ENCODE measurements around the gene TRIM52.

TRIM52 gene

DNA sequence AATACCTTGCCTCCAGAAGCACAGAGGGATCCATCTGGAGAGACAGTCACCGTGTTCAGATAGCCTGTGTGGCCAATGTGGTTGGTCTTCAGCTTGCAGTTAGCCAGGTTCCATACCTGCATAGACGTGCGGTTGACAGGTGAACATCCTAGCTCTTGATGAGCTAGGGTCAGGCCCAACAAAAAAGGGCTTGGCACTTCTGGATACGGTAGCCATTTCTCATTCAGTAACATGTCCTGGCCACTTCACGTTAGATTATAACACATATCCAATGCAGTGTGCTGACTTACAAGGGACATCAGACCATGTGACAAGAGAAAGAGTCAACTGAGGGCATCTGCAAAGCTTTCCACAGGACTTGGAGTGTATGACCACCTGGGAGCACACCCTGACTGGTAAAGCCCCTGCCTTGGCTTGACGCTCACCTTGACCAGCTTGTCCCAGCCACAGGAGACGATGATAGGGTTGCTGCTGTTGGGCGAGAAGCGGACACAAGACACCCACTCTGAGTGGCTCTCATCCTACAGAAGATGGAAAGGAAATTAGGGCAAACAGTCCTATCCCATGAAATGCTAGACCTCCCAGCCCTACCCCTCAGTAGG, 21.8 kb downstream of the TRIM52 start:
- CTCF ChIA-PET, result interaction anchor here (0.7 kb wide), 1 partner anchor 10 kb away, joined by 3 read pairs; no protein-coding TSS in a partner anchor
- POLR2A ChIA-PET, result interaction anchor here (0.7 to 1.4 kb wide), 3 partner anchors 10 to 16 kb away, joined by 3 to 6 read pairs (median 3); partner anchors contain the start of gene TRIM41
- no peak for DNase-seq (ENCODE audit: extremely low spot score)
- TF ChIP-seq ELF4 (IDR thresholded peaks at IDR 0.05), result no peak
- no peak for TF ChIP-seq SUZ12 (IDR thresholded peaks at IDR 0.05)
- no peak for TF ChIP-seq FOXM1 (IDR thresholded peaks at IDR 0.05; ENCODE audit: borderline replicate concordance)
- TF ChIP-seq BHLHE40 (IDR thresholded peaks at IDR 0.05; ENCODE audit: borderline replicate concordance), result no peak
- no peak for TF ChIP-seq FOXA1 (IDR thresholded peaks at IDR 0.05)
- no peak for TF ChIP-seq NFRKB (IDR thresholded peaks at IDR 0.05)
- no peak for TF ChIP-seq TARDBP (IDR thresholded peaks at IDR 0.05)
- no peak for TF ChIP-seq SP1 (IDR thresholded peaks at IDR 0.05)

DNA sequence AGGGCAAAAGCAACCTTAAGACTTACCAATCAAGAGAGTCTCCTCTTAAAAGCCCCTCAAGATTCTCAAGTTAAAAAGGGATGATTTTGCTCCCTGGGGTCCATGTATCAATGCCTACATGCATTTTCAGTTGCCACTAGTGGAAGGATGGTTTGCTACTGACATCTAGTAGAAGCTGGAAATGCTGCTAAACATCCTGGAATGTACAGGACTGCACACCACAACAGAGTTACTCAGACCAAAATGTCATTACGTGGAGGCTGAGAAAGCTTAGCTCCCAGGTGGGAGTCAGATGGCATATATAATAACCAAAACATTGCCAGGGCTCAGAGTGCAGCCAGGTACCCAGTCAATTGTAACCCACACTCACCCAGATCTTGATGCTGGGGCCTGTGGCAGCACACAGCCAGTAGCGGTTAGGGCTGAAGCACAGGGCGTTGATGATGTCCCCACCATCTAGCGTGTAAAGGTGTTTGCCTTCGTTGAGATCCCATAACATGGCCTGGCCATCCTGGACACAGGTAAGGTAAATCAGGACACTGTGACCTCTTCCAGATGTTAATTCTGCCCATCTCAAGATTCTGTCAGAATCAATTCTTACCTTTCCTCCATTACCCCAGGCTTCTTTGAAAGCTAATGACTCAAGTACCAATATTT, 23.1 kb downstream of the TRIM52 start:
- CTCF ChIA-PET, result no interaction called here
- no peak for TF ChIP-seq ZNF384 (IDR thresholded peaks at IDR 0.05)
- no peak for TF ChIP-seq HDGF (IDR thresholded peaks at IDR 0.05; ENCODE audit: borderline replicate concordance)
- no peak for TF ChIP-seq FOXA1 (IDR thresholded peaks at IDR 0.05)
- no peak for TF ChIP-seq TARDBP (IDR thresholded peaks at IDR 0.05)
- TF ChIP-seq BHLHE40 (IDR thresholded peaks at IDR 0.05; ENCODE audit: borderline replicate concordance), result no peak
- TF ChIP-seq ELF4 (IDR thresholded peaks at IDR 0.05), result no peak
- no peak for TF ChIP-seq CTBP1 (IDR thresholded peaks at IDR 0.05; ENCODE audit: borderline replicate concordance)
- TF ChIP-seq SP1 (IDR thresholded peaks at IDR 0.05), result no peak
- TF ChIP-seq NFRKB (IDR thresholded peaks at IDR 0.05), result no peak
- TF ChIP-seq L3MBTL2 (conservative IDR thresholded peaks at IDR 0.05), result no peak

DNA sequence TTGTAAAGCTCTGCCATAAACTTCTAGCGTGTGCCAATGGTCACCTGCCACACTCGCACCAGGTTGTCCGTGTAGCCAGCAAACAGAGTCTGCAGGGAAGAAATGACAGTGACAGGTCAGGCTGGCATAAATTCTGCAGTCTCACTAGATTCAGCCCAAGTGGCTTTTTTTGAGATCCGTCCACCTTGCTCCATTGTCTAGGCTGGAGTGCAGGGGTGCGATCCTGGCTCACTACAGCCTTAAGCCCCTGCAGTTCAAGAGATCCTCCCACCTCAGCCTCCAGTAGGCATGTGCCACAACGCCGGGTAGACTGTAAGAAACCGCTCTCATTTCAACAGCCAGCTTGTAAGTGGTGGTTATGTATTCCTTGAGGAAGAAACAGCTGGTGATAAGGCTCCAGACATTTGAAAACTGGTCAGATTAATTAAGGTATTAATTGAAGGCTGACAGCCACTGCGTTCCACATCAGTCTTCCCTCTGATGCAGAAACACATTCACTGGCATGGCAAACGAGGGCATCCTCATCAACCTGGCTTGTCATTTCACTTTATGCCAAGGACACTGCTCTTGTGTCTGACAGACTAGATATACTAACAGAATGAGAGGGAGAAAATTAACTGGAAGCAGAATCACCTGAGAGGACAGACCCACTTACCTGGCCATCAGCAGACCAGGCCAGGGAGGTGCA, 23.8 kb downstream of the TRIM52 start:
- ChIA-PET CTCF (no interaction called here), POLR2A (interaction anchor here (1.0 to 3.1 kb wide), 4 partner anchors 8 to 24 kb away, joined by 3 to 26 read pairs (median 5); partner anchors contain the start of genes RACK1, TRIM41 and TRIM52)

More for the DNA sequence above, 23.1 kb downstream of the TRIM52 start:
- no peak for DNase-seq (ENCODE audit: extremely low spot score)
- POLR2A ChIA-PET, result interaction anchor here (1.0 to 1.8 kb wide), 3 partner anchors 14 to 23 kb away, joined by 3 to 5 read pairs (median 5); partner anchors contain the start of genes TRIM41 and TRIM52

DNA sequence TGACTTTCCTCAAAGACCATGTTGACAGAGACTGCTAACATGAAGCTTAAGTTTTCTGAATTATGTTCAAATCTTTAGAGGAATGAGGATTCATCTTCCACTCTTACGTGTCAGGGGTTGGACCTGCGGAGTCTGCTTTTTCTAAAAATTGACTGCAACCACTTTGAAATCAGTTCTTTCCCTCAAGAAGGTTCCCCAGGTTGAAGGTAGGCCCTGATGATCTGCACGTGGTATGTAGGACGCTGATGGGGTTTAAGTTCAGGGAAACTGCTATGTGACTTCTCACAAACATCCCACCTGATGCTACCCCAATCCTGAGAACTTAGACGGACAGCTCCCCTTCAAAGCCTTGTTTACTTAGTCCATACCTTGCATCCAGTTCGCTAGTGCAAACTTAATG, 24.5 kb downstream of the TRIM52 start:
- ChIA-PET CTCF (no interaction called here), POLR2A (interaction anchor here (1.5 to 3.1 kb wide), 3 partner anchors 8 to 25 kb away, joined by 5 to 26 read pairs (median 5); partner anchors contain the start of genes RACK1 and TRIM52)
- DNase-seq (ENCODE audit: extremely low spot score), result no peak
- TF ChIP-seq FOXA1 (IDR thresholded peaks at IDR 0.05) (no peak), FOXM1 (IDR thresholded peaks at IDR 0.05; ENCODE audit: borderline replicate concordance) (no peak), SUZ12 (IDR thresholded peaks at IDR 0.05) (no peak), CTBP1 (IDR thresholded peaks at IDR 0.05; ENCODE audit: borderline replicate concordance) (no peak), HDGF (IDR thresholded peaks at IDR 0.05; ENCODE audit: borderline replicate concordance) (no peak), LEF1 (IDR thresholded peaks at IDR 0.05; ENCODE audit: borderline replicate concordance) (no peak), L3MBTL2 (conservative IDR thresholded peaks at IDR 0.05) (no peak), TARDBP (IDR thresholded peaks at IDR 0.05) (no peak), ZNF384 (IDR thresholded peaks at IDR 0.05) (no peak), NFRKB (IDR thresholded peaks at IDR 0.05) (no peak)
- TF ChIP-seq, protein P1, sequence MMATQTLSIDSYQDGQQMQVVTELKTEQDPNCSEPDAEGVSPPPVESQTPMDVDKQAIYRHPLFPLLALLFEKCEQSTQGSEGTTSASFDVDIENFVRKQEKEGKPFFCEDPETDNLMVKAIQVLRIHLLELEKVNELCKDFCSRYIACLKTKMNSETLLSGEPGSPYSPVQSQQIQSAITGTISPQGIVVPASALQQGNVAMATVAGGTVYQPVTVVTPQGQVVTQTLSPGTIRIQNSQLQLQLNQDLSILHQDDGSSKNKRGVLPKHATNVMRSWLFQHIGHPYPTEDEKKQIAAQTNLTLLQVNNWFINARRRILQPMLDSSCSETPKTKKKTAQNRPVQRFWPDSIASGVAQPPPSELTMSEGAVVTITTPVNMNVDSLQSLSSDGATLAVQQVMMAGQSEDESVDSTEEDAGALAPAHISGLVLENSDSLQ (IDR thresholded peaks at IDR 0.05), result no peak

More for the DNA sequence above, 23.8 kb downstream of the TRIM52 start:
- DNase-seq (ENCODE audit: extremely low spot score), result no peak
- TF ChIP-seq SP1 (IDR thresholded peaks at IDR 0.05) (no peak), LEF1 (IDR thresholded peaks at IDR 0.05; ENCODE audit: borderline replicate concordance) (no peak), FOXK2 (IDR thresholded peaks at IDR 0.05) (no peak), HDGF (IDR thresholded peaks at IDR 0.05; ENCODE audit: borderline replicate concordance) (no peak), L3MBTL2 (conservative IDR thresholded peaks at IDR 0.05) (no peak), CTBP1 (IDR thresholded peaks at IDR 0.05; ENCODE audit: borderline replicate concordance) (no peak), FOXA1 (IDR thresholded peaks at IDR 0.05) (no peak), BHLHE40 (IDR thresholded peaks at IDR 0.05; ENCODE audit: borderline replicate concordance) (no peak), ELF4 (IDR thresholded peaks at IDR 0.05) (no peak), ZNF384 (IDR thresholded peaks at IDR 0.05) (no peak), TARDBP (IDR thresholded peaks at IDR 0.05) (no peak)

DNA sequence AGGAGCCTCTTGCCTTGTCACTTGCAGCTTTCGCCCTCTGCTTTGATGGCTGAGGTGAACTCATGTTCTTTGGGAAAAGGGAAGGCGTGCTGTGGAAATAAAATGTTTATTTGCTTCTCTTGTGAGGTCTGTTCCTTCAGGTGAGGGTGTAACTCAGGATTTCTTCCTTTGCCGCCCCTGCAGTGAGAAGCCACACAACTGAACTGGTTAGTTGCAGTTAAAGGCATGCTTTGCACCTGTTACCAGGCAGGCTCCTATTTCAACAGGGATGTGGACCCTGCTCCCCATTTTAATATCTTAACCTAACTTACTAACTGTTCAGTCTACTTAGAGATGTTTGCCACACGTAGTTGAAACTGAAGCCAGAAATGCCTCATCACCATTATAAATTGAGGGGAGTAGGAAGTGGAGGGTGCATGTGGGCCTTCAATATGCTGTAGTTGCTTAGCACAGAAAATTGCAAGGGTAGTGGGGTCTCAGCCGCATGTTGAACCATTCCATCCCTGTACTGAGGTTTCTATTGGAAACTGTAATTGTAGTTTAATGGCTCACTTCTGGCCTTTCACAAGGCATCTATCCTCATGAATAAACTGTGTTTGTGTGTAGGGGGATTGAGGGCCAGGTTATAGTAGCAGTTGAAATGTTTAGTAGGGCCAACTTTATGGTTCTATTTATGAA, 25.1 kb downstream of the TRIM52 start:
- ChIA-PET CTCF (interaction anchor here (1.6 kb wide), 1 partner anchor 9 kb away, joined by 4 read pairs; no protein-coding TSS in a partner anchor), POLR2A (interaction anchor here (1.1 to 3.1 kb wide), 9 partner anchors 9 to 46 kb away, joined by 4 to 26 read pairs (median 7); partner anchors contain the start of genes RACK1, TRIM41 and TRIM52)
- TF ChIP-seq FOXM1 (IDR thresholded peaks at IDR 0.05; ENCODE audit: borderline replicate concordance) (no peak), FOXA1 (IDR thresholded peaks at IDR 0.05) (no peak), BHLHE40 (IDR thresholded peaks at IDR 0.05; ENCODE audit: borderline replicate concordance) (no peak), SP1 (IDR thresholded peaks at IDR 0.05) (no peak), TARDBP (IDR thresholded peaks at IDR 0.05) (no peak), ELF4 (IDR thresholded peaks at IDR 0.05) (no peak; the same call in 1 of the 2 replicates), LEF1 (IDR thresholded peaks at IDR 0.05; ENCODE audit: borderline replicate concordance) (no peak), HDGF (IDR thresholded peaks at IDR 0.05; ENCODE audit: borderline replicate concordance) (no peak), ARNT (IDR thresholded peaks at IDR 0.05) (no peak), L3MBTL2 (conservative IDR thresholded peaks at IDR 0.05) (no peak), SUZ12 (IDR thresholded peaks at IDR 0.05) (no peak), ZNF384 (IDR thresholded peaks at IDR 0.05) (no peak), CTBP1 (IDR thresholded peaks at IDR 0.05; ENCODE audit: borderline replicate concordance) (no peak), NFRKB (IDR thresholded peaks at IDR 0.05) (no peak), FOXK2 (IDR thresholded peaks at IDR 0.05) (no peak)
- TF ChIP-seq, protein P1 (IDR thresholded peaks at IDR 0.05), result no peak
- no peak for DNase-seq (ENCODE audit: extremely low spot score)
